MM.1S (cell line): ENCODE data around the gene CDK11B.
"Not testable (repeated sequence)": the region's sequence is repeated elsewhere in the genome, so short reads cannot be mapped to it uniquely, and the experiment has no call there.

Experiments used
- CTCF ChIP-seq: fragments of 300-600 bp; sonication (generic); IDR thresholded peaks from 2 replicates; pipeline ENCODE4 v1.5.1; 2016; ENCODE audit warnings: antibody characterized with exemption, low read length, mixed read lengths
- EZH2 ChIP-seq: fragments of 300-600 bp; sonication (generic); optimal IDR thresholded peaks from 2 replicates; pipeline ENCODE3; 2017; ENCODE audit warnings: low read depth, mild to moderate bottlenecking, antibody characterized with exemption, low read length, mixed read lengths
- EZH2phosphoT487 ChIP-seq: fragments of 300-600 bp; sonication (generic); IDR thresholded peaks from 2 replicates; pipeline ENCODE4 v1.6.1; 2018; ENCODE audit warnings: antibody characterized with exemption, low read length

GRCh38 chr1:1633409-1633808 lies 25.4 kb downstream of the CDK11B start:
- TF ChIP-seq CTCF, EZH2, EZH2phosphoT487: not testable (repeated sequence)
